Heart right ventricle (tissue), 16 donors: ENCODE data around the gene CCNF. TPM values are rescaled to one million over a fixed set of nuclear protein-coding genes. Genes with fewer than 3 reads are reported as not detected.

Source experiments
- ATAC-seq, 8 donors: fragments of 200-7000 bp; cut with Tn5 transposase; one replicate each; pipeline ENCODE4 v1.9.1; 2020; ENCODE audit warnings: mild to moderate bottlenecking in 8 of 8, moderate library complexity in 8 of 8, moderate number of reproducible peaks in 1 of 8
- DNase-seq, 2 donors: peaks; one replicate each; pipeline ENCODE4 v3.0.0-alpha.2; 2020
- H3K27ac ChIP-seq, 10 donors: fragments of 200-600 bp; sonication (generic) in 2 of 10; one replicate each; pipeline versions ENCODE4 v1.5.0 to v1.8.0; 2020 to 2022; ENCODE audit warnings: mild to moderate bottlenecking in 3 of 10
- H3K27me3 ChIP-seq, 7 donors: fragments of 200-600 bp; one replicate each; pipeline ENCODE4 v1.8.0; 2021 to 2022; ENCODE audit warnings: mild to moderate bottlenecking in 2 of 7
- H3K36me3 ChIP-seq, 9 donors: fragments of 200-600 bp; sonication (generic) in 1 of 9; one replicate each; pipeline versions ENCODE4 v1.5.0 to v1.8.0; 2020 to 2022; ENCODE audit warnings: mild to moderate bottlenecking in 2 of 9
- H3K4me1 ChIP-seq, 9 donors: fragments of 200-600 bp; sonication (generic) in 1 of 9; one replicate each; pipeline versions ENCODE4 v1.5.0 to v1.8.0; 2020 to 2022; ENCODE audit warnings: mild to moderate bottlenecking in 4 of 9
- H3K4me3 ChIP-seq, 10 donors: fragments of 200-600 bp; sonication (generic) in 2 of 10; one replicate each; pipeline versions ENCODE4 v1.5.0 to v1.8.0; 2020 to 2022; ENCODE audit warnings: mild to moderate bottlenecking in 7 of 10, moderate library complexity in 2 of 10
- H3K9me3 ChIP-seq, 11 donors: fragments of 200-600 bp in 10 of 11; sonication (generic) in 2 of 11; one replicate each; pipeline versions ENCODE4 v1.5.0 to v1.8.0; 2013 to 2022; ENCODE audit warnings: mild to moderate bottlenecking in 2 of 11, control low read depth in 1 of 11, moderate library complexity in 1 of 11
- WGBS, 2 donors: extraction: QIAGEN DNeasy Blood & Tissue Kit; methylation state at CpG; one replicate each; pipeline ENCODE4 v1.1.7; 2013; ENCODE audit warnings: inconsistent platforms in 1 of 2; 5-methylcytosine and 5-hydroxymethylcytosine counted together
- intact Hi-C, 10 donors: fragments of 100-400 bp; cut with DNase I; formaldehyde crosslinking; loops; one replicate each; pipeline versions ENCODE4 v1.11.1 to v1.14.2; 2022
- polyA plus RNA-seq, 2 donors: library from polyadenylated mRNA; stranded (reverse); fragments of 200-250 nt; gene quantifications; one replicate each; pipeline ENCODE4 v1.2.3, GENCODE V29; 2013
- total RNA-seq, 10 donors: library from RNA; stranded (reverse); fragmentation: NEBNext Ultra II Directional in 3 of 10; extraction: Animal tissue kit (Norgen Biotek cat#: 25700) in 3 of 10; gene quantifications; one replicate each; pipeline versions ENCODE4 v1.2.1 to v1.2.4, GENCODE V29; 2021 to 2023
- TF ChIP-seq, protein P1 (sequence below), 9 donors: fragments of 200-600 bp; sonication (generic) in 2 of 9; IDR thresholded peaks; one replicate each; pipeline versions ENCODE4 v1.5.0 to v1.8.0; 2021 to 2022; ENCODE audit warnings: antibody characterized with exemption in 9 of 9, mild to moderate bottlenecking in 5 of 9, moderate library complexity in 1 of 9
- donor health status: Arrhythmogenic right ventricular cardiomyopathy.
- donor health status: ischemic (EF 13 %, LVEDD 7.1; RV severe dilation, severe dysfunction).
- donor health status: healthy with polysubstance abuse.
- donor health status: DM: no; HTN: yes; CAD: no.
- donor health status: DM: no; HTN: no; CAD: no.
- donor health status: ischemic (EF 25% LVEDD 6.9; RV normal size, moderate dysfunction).
- donor health status: ischemic (EF 25% LVEDD 5.7; RV mildly dilated, moderate dysfunction).
- donor health status: healthy.
- donor health status: DM: yes; HTN: yes; CAD: no.
- donor health status: Ischemic cardiomyopathy.
- donor health status: ischemic (EF 35%, LVEDD 5.7; RV mildly dilated, moderate dysfunction).
- donor health status: nonischemic (EF 11% LVEDD 7.7; RV severe dilation, severe dysfunction).
- donor health status: DM: yes; HTN: yes; CAD: no.
- donor health status: PGD.
- donor health status: ischemic (EF 29% LVEDD 5.4; RV normal size, mild dysfunction).
- donor health status: nonischemic (EF 23%, LVEDD 6.1; RV moderate dilation, normal function).

Gene CCNF
- total and polyA plus RNA-seq, 12 donors, result 0.51 to 3.4 (median 0.99) TPM

DNA sequence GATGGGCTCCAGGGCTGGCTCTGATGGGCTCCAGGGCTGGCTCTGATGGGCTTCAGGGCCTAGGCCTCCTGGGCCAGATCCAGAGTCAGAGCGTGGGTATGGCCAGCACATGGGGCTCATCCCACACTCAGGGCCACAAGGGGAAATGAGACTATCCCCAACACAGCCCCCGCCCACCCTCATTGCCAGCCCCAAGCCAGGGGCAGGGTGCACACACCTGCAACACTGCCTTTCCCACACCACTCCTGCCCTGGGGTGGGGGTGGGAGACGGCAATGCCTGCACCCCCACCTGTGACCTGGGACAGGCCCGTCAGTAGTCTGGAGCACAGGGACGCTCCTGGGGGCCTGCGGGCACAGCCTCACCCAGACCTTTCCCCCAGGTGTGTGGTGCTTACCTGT, 70.2 kb downstream of the CCNF start:
- 95 to 96% methylated on average over 6 of the region's 6 CpGs for WGBS, 2 donors
- H3K27ac ChIP-seq, result peak overlapping the region in 5 of 10 donors; percentile 12 to 75 (median 59)
- ATAC-seq (no peak), DNase-seq (no peak)
- H3K27me3 ChIP-seq, result no peaks in the 10 kb centered on the region
- TF ChIP-seq, protein P1, sequence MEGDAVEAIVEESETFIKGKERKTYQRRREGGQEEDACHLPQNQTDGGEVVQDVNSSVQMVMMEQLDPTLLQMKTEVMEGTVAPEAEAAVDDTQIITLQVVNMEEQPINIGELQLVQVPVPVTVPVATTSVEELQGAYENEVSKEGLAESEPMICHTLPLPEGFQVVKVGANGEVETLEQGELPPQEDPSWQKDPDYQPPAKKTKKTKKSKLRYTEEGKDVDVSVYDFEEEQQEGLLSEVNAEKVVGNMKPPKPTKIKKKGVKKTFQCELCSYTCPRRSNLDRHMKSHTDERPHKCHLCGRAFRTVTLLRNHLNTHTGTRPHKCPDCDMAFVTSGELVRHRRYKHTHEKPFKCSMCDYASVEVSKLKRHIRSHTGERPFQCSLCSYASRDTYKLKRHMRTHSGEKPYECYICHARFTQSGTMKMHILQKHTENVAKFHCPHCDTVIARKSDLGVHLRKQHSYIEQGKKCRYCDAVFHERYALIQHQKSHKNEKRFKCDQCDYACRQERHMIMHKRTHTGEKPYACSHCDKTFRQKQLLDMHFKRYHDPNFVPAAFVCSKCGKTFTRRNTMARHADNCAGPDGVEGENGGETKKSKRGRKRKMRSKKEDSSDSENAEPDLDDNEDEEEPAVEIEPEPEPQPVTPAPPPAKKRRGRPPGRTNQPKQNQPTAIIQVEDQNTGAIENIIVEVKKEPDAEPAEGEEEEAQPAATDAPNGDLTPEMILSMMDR (IDR thresholded peaks at IDR 0.05), result no peak
- intact Hi-C loops, result loop anchor here in 5 of 10 donors (5.0 kb wide), 2 partner anchors 72 to 157 kb away; partner anchors contain the start of genes CCNF (in 4 of the 5) and ABCA3 (in 2 of the 5)
- H3K36me3 ChIP-seq, result peaks cover 0 to 27% (median 0%) of the 10 kb centered on the region in 9 donors
- H3K4me1 ChIP-seq, result peaks cover 28 to 58% (median 45%) of the 10 kb centered on the region in 9 donors
- H3K4me3 ChIP-seq, result no peak overlapping the region
- H3K9me3 ChIP-seq, result no peaks in the 10 kb centered on the region

DNA sequence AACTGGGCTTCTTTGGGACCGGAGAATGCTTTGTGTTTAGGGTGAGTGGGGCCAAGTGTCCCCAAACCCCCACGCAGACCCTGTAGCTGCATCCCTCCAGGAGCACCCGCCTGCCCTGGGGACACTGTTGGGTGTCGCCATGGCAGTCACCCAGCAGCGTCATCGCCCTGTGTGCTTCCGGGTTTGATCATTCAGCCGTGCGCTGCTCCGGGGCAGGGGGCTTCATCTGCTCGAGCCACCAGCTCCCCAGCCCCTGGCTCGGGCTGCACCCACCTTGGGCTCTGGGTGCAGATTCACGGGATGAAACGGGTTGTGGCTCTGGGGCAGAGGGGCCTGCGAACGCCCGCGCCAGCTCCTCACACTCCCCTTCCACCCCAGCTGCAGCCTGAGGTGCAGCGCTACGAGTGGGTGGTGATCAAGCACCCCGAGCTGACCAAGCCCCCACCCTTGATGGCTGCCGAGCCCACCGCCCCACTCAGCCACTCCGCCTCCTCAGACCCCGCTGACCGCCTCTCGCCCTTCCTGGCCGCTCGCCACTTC, 70.7 kb downstream of the CCNF start:
- Histone ChIP-seq H3K9me3 (no peaks in the 10 kb centered on the region), H3K4me3 (no peak overlapping the region), H3K4me1 (peaks cover 28 to 58% (median 45%) of the 10 kb centered on the region in 9 donors), H3K27ac (peak overlapping the region in 1 of 10 donors; percentile 72), H3K27me3 (no peaks in the 10 kb centered on the region), H3K36me3 (peaks cover 0 to 27% (median 0%) of the 10 kb centered on the region in 9 donors)
- TF ChIP-seq, protein P1 (IDR thresholded peaks at IDR 0.05), result no peak
- DNase-seq, result no peak
- 93 to 95% methylated on average over 29 of the region's 29 CpGs for WGBS, 2 donors
- intact Hi-C loops, result loop anchor here (1.0 to 10.0 kb wide), 11 partner anchors 43 to 345 kb away; partner anchors contain the start of genes CCNF (in 7 of the 10), ABCA3 (in 4 of the 10), CASKIN1 (in 1 of the 10) and ECI1 (in 1 of the 10)
- no peak for ATAC-seq

DNA sequence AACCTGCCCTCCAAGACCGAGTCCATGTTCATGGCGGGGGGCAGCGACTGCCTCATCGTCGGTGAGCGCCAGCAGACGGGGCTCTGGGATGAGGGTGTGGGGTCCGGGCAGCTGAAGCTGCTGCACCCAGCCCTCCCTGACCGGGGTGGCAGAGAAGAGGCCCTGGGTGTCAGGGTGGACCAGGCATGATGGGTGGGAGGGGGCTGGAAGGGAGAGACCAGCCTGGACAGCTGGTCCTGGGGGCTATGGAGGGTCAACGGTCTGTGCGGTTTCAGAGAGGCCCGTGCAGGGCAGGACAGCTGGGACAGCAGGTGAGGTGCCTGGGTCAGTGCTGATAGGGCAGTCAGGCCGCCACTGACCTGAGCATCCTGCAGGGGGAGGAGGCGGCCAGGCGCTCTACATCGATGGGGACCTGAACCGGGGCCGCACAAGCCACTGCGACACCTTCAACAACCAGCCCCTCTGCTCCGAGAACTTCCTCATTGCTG, 71.2 kb downstream of the CCNF start:
- ATAC-seq (no peak), DNase-seq (no peak)
- no peaks in the 10 kb centered on the region for H3K9me3 ChIP-seq
- intact Hi-C loops, result loop anchor here in 8 of 10 donors (1.0 to 10.0 kb wide), 11 partner anchors 43 to 346 kb away; partner anchors contain the start of genes CCNF (in 3 of the 8), ABCA3 (in 2 of the 8), CASKIN1 (in 1 of the 8) and ECI1 (in 1 of the 8)
- no peaks in the 10 kb centered on the region for H3K27me3 ChIP-seq
- TF ChIP-seq, protein P1 (IDR thresholded peaks at IDR 0.05), result no peak
- 83 to 89% methylated on average over 20 of the region's 20 CpGs for WGBS, 2 donors
- H3K4me1 ChIP-seq, result peaks cover 28 to 58% (median 45%) of the 10 kb centered on the region in 9 donors
- H3K27ac ChIP-seq, result no peak overlapping the region
- H3K4me3 ChIP-seq, result no peak overlapping the region
- H3K36me3 ChIP-seq, result peaks cover 0 to 27% (median 0%) of the 10 kb centered on the region in 9 donors

DNA sequence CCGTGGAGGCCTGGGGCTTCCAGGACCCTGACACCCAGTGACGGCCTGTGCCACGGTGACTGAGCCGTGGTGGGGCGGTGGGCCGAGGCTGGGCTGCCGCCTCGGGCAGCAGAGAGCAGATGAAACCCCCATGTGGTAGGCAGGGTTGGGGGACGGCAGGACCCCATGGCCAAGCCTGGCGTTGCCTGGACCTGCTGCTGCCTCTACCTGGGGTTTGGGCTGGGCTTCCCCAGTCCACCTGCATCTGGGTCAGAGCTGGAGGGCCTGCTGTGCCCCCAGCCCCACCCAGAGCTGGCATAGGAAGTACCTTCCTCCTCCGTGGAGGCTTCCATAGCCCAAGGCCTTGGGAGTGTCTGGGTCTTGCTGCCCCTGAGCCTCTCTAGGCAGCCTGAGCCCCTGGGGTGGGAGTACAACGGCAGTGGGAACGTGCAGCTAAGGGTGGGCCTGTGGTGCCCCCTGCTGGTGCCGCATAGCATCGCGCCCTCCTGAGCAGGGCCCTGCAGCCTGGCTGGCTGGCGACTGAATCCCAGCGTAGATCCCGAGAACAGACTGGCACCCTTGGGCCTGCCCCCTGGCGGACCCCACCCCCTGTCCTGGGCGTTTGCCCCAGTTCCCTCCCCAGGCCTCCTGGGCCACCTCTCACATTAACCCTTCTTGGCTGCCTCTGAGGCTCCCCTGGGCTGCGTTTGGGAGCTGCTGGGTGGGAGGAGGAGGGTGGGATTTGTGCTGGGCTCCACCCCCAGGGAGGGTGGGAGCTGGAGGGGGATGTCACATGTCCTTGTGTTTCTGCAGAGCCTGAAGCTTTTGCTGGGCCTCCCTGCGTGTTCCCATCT, 71.9 kb downstream of the CCNF start:
- Histone ChIP-seq H3K4me1 (peaks cover 28 to 58% (median 46%) of the 10 kb centered on the region in 9 donors), H3K27me3 (no peaks in the 10 kb centered on the region), H3K9me3 (no peaks in the 10 kb centered on the region), H3K4me3 (peak overlapping the region in 5 of 10 donors; percentile 37 to 46 (median 40)), H3K27ac (peak overlapping the region in 4 of 10 donors; percentile 9 to 52 (median 26)), H3K36me3 (peaks cover 0 to 25% (median 0%) of the 10 kb centered on the region in 9 donors)
- intact Hi-C loops, result loop anchor here in 8 of 10 donors (1.0 to 10.0 kb wide), 12 partner anchors 44 to 346 kb away; partner anchors contain the start of genes CCNF (in 3 of the 8), ABCA3 (in 2 of the 8), CASKIN1 (in 1 of the 8) and ECI1 (in 1 of the 8)
- peak; percentile 81 to 93 (median 86) for ATAC-seq
- peak; percentile 85 to 87 for DNase-seq
- TF ChIP-seq, protein P1 (IDR thresholded peaks at IDR 0.05), result peak; percentile 93 to 99 (median 99)
- WGBS, 2 donors, result 35 to 39% methylated on average over 23 of the region's 23 CpGs
